Stimulated activated CD4-positive, alpha-beta T cell treated with anti-CD3 and anti-CD28 coated beads, Interleukin-4, amount 100 ng/mL, for 4 hours (primary cell): ENCODE results near the gene DCC.

Experiments used
- DNase-seq, 2 experiments: peaks; one replicate each; pipeline ENCODE4 v3.0.0-alpha.2; 2020

Gene DCC

DNA sequence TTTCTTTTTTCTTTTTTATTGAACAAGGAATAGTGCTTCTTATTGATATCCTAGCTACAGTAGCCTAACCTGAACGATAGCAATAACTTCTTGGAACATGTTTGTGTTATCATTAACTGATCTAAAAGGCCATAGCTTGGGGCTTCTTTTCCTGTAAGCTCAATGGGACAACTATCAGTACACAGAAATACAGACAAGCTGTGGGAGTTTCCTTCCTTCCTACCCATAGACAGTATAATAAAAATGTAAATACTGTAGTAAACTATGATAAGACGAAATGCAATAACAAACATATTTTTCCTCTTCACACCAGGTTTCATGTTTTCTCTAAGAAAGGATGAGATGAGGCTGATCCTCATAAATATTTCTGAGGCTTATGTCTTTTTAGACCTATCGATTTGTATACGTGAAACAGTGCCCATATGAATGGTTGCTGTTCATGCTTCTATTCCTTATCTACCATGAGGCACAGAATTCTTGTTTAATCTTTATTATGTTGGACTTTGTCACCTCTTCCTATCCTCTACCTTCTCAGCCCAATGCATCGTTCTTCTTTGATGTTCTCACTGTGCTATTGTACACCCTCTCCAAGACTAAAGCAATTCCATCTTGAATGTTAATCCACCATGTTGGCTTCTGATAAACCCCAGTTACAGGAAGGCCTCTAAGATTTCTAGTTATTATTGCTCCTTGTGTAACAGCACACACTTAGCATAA is 361.4 kb downstream of the DCC start:
- no peak for DNase-seq

DNA sequence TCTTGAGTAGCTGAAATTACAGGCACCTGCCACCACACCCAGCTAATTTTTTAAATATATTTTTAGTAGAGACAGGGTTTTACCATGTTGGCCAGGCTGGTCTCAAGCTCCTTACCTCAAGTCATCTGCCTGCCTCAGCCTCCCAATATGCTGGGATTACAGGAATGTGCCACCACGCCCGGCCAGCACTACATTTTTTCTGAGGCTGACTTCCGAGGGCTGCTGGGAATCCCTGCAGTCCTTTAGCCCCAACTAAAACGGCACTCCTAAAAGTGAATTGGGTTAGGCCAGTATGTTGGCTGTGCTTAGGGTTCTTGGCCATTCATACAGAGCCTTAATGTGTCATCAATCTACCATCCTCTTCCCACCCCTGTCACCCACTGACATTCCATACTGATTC is 375.4 kb downstream of the DCC start:
- no peak for DNase-seq

DNA sequence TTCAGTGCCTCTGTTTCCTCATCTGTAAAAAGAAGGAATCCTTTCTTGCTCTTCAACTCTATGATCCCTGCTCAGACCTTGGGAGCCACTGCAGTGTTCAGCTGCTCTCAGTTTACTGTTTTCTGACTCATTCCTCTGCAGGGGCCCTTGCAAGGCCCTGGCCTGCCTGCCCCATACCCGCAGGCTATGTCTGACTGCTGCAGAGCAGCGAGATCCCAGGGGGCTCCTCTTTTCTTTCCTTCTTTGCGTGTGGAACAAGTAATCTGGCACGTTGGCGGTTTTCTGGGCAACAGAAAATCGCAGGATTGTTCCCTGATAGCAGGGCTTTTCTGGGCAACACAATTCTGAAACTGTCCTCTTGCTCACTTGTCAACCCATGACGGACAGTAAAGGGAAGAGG is 376.0 kb downstream of the DCC start:
- no peak for DNase-seq

DNA sequence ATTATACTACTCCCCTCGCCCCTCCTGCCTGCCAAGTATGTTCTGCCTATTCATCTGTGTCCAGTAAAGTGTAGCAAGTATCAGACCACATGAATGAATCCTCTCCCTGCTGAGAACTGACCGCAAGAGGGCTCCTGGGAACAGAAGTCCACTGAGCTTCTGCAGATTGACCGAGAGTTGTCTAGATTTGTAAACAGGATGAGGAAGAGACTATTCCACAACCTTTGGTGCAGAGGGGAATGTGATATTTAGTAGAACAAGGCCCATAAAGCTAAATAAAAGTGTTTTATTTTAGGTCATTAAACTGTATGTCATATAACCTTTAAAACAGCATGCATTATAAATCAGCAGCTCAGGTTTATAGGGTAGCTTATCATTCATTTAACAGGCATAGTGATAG is 377.0 kb downstream of the DCC start:
- DNase-seq: no peak

DNA sequence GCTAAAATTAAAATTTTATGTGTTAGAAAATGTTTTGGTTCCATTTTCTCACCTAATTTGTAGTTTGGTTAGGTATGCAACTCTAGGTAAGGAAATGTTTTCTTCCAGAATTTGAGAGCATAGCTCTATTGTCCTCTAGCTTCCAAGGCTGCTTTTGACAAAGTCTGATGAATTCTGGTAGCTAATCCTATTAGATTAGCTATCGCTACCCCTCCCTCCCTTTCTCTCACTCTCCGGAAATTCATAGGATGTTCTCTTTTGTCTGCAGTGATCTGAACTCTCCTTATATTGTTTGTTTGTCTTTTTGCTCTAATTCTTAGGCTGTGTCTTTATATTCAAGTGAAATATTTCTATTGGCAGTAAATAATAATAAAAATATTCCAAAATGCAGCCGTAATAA is 382.9 kb downstream of the DCC start:
- DNase-seq: no peak

DNA sequence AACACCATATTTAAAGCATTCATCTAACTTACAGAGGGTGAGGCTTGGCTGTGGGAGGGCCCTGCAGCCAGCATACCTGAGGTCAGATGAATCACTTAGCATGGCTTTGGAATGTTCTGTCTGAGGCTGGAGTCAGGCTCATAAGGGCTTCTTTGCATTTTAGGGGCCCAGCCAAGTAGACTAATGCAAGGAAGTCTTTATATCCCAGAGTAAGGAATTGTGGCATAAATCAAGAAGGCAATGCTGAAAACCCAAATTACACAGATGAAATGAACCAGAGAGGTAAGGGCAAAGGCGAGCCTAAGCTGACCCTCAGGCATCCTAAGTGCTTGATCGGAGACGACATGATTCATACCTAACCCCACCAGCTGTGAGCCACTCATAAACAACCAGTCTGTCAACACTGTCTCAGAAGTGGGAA is 383.6 kb downstream of the DCC start:
- no peak for DNase-seq

DNA sequence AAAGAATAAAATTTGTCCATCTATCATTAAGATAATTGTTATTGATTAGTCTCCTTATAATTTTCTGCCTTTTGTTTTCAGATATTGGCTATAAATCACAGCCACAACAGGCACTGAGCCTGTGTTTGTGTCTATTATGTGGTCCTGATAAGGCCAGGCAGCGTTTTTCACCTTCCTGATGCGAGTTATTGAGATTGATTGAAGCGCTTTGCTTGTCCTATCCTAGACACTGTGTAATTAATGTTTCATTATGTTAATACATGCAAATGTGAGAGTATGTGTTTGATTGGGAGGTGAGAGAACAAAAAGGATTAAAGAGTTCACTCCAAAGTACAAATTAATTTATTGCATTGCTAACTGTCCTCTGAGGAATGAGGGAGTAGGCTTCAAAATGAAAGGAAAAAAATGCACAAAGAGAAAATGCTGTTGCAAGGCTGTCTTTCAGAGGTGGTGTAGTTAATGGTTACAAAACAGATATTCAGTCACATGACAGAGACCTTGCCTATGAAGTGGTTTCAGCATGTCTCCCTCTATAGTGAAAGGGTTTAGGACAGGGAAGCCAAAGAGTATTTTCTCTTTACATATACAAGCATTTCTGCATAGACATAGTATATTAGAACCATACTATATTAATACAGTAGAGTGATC is 391.1 kb downstream of the DCC start:
- no peak for DNase-seq

DNA sequence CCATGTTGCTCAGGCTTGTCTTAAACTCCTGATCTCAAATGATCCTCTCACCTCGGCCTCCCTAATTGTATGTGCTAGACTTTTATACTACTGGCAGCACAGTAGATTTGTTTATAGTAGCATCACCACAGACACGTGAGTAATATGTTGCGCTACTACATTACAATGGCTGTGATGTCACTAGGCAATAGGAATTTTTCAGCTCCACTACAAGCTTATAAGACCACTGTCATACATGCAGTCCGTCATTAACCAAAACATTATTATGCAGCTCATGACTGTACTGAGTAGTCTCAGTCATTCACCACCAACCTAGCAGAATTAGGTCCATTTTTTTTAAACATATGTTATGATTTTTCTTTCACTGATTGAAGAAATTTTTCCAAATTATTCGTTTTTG is 398.9 kb downstream of the DCC start:
- no peak for DNase-seq

DNA sequence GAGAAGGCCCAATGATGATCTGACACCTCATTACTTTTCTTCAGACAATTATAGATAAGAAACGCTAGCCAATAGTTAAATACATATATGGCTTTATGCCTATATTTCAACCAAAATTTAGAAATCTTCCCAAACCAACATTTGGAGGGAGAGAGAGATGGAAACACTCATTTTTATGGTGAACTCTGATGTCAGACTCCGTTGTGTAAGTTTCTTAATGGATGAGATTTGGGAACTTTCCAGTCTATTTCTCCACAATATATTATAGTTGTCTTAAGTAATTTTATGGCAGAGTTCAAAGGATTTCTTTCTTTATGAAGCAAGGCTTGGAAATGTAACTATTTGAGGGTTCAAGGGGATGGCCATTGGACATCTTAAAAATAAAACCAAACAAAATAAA is 407.0 kb downstream of the DCC start:
- DNase-seq: no peak

DNA sequence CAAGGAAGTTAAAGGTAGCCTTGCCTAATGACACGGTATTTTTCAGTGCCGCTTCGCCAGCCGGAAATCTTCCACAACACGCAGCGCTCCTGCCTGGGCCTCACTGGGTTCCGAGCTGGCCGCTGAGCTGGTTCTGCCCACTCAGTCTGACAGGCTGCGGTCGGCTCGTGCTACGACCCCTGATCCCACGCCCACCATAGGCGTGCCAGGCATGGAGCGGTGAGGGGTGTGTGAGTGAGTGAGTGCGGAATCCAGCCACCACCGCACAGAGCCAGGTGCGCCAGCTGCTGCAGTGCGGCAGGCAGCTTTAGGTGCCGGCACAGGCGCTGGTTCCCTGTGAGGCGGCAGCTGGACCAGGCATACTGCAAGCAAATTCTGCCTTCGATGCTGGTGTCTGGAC is 407.9 kb downstream of the DCC start:
- no peak for DNase-seq

DNA sequence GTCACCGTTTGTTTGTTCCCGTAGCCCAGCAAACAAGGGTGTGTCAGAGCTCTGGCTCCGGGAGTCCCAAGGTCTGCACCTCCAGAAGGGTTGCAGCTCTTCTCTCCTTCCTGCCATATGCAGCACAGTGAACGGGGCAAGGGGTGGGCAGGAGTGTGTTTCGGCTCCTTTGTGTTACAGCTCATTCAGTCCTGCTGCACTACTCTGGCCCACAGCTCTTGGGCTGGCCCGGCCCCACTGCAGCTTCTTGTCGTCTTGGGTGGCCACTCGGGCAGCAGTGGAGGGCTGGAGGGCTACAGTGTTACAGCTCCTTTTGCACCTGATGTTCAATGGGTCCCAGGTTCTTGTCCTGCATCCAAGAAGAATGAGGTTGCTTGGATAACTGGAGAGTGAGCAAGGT is 408.3 kb downstream of the DCC start:
- no peak for DNase-seq

DNA sequence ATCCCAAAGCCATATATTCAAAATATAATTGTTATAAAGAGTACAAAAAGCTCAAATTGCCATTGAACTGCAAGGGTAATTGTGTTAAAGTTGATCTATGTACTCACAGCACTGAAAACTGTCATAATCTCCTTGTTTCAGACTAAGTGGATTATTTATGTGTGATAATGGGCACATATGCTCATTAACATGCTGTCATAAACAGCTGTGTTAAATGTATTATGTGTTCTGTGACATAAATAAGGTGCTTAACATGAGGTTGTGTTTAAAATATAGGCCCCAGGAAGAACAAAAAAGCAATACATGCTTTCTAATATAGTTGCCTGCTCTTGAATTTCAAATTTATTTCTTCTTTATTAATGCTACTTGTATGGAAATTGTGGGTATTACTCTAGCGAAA is 409.5 kb downstream of the DCC start:
- no peak for DNase-seq

DNA sequence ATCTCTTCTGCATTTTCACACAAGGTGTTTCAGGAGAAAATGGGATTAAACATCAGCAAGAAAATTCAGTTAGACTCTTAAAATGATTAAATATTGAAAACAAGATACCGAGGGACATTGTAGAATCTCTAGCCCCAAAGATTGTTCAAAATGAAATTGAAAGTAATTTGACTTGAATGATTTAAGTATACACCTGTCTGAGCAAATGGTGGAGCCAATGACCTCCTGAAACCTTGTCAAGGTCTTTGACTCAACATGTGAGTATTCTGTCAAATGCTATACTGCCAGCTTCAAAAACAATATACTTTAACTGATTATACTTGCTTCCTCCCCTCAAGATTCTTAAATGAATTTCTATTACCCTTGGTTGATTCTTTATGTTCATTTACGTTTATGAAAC is 411.0 kb downstream of the DCC start:
- no peak for DNase-seq

DNA sequence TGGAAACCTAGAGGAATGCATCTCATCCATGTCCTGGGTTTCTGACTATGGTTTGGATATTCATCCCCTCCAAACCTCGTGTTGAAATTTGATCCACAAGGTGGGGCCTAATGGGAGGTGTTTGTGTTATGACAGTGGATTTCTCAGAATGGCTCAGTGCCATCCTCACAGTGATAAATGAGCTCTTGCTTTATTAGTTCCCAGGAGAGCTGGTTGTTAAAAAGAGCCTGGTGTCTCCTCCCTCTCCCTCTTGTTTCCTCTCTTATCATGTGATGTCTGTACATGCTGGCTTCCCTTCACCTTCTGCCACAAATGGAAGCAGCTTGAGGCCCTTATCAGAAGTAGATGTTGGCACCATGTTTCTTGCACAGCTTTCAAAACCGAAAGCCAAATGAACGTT is 424.3 kb downstream of the DCC start:
- DNase-seq: no peak

DNA sequence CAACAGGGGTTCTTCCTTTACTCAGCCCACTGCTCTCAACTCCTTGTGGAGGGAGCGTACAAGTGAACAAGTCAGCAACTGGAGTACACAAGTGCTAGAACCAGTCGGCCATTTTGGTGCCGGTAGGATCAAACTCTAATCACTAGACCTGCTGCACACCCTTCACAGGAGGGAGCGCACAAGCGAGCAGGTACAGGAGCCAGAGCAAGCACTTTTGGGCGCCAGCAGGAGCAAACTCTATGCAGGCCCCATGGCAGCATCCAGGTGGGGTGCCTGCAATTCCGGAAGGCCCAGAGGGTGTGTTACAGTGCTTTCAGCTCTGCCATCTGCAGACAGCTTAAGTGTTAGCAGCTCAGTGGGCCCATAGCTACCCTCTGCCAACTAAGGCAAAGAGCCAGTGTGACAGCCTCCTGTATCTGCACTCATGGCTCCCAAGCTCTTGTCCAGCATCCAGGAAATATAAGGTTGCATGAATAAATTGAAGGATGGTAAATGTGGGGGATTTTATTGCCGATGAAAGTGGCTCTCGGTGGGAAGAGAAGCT is 426.1 kb downstream of the DCC start:
- no peak for DNase-seq

DNA sequence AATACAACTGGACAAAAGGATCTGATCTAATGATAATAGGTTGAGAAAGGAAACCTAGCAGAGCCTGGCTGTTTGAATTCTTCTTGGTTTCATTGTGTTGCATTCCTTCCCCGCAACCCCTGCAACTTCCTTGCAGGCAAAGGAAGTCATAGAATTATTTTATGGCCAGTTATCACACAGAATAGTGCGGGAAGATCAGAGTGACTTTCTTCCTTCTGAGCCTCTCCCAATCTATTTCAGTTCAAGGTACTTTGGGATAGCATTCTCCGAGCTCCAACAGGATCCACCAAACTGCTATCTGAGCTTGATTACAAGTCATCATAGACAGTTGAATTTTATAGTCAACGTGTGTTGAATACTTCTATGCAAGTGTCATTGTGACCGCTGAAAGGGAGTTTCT is 441.1 kb downstream of the DCC start:
- DNase-seq: no peak

DNA sequence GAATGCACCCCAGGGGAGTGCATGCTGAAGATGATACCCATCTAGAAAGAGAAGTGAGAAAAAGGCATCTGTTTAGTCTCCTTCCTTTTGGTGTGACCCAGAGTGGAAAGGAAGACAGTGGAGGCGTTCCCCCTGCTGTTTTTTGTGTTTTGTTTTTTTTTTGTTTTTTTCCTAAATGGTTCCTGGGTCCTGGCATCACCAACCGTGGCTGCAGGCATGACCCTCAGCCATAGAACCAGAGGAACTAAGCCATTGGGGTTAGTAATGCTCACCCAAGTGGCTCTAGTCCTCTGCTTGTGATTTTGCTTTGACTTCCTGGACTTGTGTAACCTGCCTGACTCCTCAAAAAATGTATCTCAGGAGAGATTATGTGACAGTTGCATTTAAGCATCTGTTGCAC is 451.3 kb downstream of the DCC start:
- DNase-seq: no peak

DNA sequence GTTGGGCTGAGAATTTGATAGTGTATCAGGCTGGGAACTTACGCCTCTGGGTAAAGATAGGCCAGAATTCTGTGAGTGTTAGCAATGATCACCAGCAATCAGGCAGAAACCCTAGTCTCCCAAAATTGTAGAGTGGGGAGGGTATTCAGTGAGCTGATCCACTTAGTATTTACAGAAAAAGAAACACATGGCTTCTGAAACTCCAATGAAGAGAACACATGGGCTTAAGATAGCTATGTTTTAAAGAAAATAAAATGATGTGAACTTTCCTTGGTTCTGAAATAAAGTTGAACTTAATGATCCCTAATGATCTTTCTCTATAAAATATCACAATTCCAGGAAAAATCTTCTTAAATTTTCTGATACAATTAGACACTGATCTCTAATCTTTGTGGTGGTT is 472.8 kb downstream of the DCC start:
- DNase-seq: no peak

DNA sequence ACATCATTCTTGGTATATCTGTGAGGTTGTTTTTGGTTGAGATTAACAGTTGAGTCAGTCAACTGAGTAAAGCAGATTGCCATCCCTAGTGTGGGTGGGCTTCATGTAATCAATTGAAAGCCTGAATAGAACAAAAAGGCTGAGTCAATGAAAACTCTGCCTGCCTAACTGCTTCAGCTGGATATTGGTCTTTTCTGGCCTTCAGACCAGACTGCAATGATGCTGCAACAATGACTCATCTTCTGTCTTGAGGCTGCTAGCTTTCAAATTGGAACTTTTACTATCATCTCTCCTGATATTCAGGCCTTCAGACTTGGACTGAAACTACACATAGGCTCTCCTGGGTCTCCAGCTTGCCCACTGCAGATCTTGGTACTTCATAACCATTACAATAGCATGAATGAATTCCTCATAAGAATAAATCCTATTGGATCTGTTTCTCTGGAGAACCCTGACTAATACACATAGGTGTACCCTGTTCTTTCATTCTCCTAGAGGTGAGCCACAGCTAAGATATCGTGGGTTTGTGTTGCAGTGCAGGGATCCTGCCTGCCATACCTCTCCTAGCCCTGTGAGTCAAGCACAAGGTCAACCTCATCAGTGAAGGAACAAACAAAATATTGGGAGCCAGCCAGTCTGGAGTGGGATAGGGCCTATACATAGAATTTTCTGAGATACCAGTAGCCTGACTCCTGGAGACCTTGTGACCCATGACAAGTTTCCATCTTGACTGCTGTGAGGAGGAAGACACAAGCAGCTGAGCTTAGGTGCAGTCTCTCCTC is 473.8 kb downstream of the DCC start:
- no peak for DNase-seq

DNA sequence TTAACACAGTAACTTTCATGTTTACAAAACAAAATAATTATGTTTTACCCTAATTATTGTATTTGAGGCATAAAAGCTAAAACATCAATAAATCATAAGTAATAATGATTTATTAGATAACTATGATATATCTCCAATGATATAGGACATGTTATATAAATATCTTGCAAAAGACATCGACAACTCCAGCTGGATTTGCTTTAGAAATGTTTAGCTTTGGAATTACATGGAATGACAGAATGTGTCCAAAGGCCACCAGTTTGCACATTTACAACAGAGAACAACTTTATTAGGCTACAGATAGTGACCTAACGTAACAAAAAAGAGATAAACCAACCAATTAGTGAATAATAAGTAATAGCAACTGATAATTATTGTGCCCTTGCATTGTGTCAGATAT is 475.7 kb downstream of the DCC start:
- no peak for DNase-seq

DNA sequence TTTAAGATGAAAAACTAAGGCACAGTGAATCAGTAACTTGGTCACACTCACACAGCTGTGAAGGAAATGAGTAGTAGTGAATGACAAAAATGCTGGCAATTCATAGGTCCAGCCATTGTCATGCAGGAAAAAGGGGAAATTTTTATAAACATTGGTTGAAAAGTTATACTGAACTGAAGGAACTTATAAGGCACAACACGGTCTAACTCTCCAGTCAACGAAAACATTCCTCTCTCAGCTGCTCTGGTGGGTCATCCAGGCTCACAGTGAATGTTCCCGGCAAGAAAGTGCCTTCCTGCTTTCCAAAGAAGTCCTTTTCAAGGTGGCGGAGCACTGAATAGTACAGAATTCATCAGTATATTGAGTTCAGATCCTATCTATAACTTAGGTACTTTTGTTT is 476.1 kb downstream of the DCC start:
- no peak for DNase-seq

DNA sequence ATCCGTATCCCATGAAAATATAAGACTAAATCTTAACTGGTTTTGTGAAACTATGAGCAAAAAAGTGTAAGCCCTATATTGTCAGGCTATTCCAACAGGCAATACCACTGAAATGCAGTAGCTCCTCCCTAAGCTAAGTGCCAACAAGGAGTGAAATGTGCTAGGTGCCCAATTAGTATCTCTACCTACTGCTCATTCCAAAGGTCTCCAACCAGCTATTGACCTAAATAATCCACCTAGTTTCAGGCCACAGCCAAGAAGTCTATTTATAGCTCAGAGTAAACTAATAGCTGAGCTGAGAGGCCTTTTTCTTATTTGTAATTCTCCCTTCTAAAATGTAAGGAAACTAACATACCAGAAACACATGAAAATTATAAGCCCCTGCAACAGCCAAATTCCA is 482.2 kb downstream of the DCC start:
- DNase-seq: no peak

DNA sequence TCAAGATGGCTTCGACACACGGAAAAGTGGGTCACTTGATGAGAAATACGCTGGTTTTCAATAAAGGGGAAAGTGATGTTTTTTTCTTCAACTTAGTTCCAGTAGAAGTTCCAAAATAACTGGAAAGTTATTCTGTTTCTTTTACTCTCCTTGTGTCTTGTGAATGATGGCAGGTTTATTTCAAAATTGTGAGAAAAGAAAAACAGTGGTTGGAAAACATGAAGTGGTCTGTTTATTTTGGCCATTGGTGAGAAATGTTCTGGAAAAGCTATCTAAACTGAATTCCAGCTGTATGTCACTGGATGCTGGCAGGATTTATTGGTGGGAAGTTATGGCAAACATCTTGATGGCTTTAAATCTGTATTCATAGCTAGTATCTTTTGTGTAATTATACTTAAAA is 484.1 kb downstream of the DCC start:
- no peak for DNase-seq

DNA sequence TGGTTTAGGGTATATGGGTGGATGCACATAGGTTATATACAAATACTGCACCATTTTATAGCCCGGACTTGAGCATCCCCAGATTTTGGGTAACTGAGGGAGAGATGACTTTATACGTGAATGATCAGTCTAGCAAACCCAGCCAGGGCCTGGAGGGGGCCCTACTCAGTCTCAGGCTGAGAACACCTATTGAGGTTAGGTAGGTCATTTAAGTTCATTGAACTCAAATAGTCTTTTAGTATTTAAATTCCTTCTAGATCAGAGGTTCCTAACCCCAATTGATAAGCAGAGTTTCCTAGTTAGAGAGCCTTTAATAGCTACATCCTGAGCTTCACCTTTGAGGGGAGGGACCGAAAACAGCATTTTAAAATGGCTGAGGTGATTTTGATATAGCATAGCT is 487.0 kb downstream of the DCC start:
- no peak for DNase-seq
